NCI-H345 treated with DMSO at 0.1 percent for 48 hours (cell line): ENCODE measurements around the gene NHSL2.

Experiments
- DNase-seq: peaks from one replicate; lab custom pipeline; 2025; ENCODE audit not compliant: unreplicated experiment; lab: John Stamatoyannopoulos, UW

NHSL2 gene

GRCh38 chrX:72126048-72126415 lies 215.4 kb downstream of the NHSL2 start:
- no peak for DNase-seq

GRCh38 chrX:72126539-72127140 lies 216.0 kb downstream of the NHSL2 start:
- peak; percentile 41 for DNase-seq

GRCh38 chrX:72127332-72127731 lies 216.7 kb downstream of the NHSL2 start:
- no peak for DNase-seq

- no peak for DNase-seq
These were observed 217.7 kb downstream of the NHSL2 start for GRCh38 chrX:72128183-72128834.

GRCh38 chrX:72128881-72129280 lies 218.2 kb downstream of the NHSL2 start:
- no peak for DNase-seq

GRCh38 chrX:72129661-72130060 lies 219.0 kb downstream of the NHSL2 start:
- no peak for DNase-seq

- DNase-seq: no peak
These were observed 219.6 kb downstream of the NHSL2 start for GRCh38 chrX:72130156-72130761.

GRCh38 chrX:72130762-72131250 lies 220.2 kb downstream of the NHSL2 start:
- DNase-seq: no peak

GRCh38 chrX:72131317-72132294 lies 221.0 kb downstream of the NHSL2 start, which contains the start of gene RTL5:
RTL5 (minus strand) TSS chrX:72131915.
- DNase-seq: peak; percentile 83

GRCh38 chrX:72132456-72132855 lies 221.8 kb downstream of the NHSL2 start:
- DNase-seq: no peak

GRCh38 chrX:72133851-72134546 lies 223.4 kb downstream of the NHSL2 start:
- DNase-seq: no peak

- DNase-seq: no peak
These were observed 227.3 kb downstream of the NHSL2 start for GRCh38 chrX:72137846-72138495.

- no peak for DNase-seq
These were observed 228.9 kb downstream of the NHSL2 start for GRCh38 chrX:72139538-72139937.

GRCh38 chrX:72141372-72142004 lies 230.8 kb downstream of the NHSL2 start:
- DNase-seq: no peak

GRCh38 chrX:72142094-72142793 lies 231.6 kb downstream of the NHSL2 start:
- peak; percentile 85 for DNase-seq

GRCh38 chrX:72142794-72143608 lies 232.4 kb downstream of the NHSL2 start:
- DNase-seq: no peak

GRCh38 chrX:72143609-72143907 lies 232.9 kb downstream of the NHSL2 start:
- no peak for DNase-seq

- no peak for DNase-seq
These were observed 234.5 kb downstream of the NHSL2 start for GRCh38 chrX:72145181-72145580.
